Measurements from ENCODE around the gene BAAT. TPM values are rescaled to one million over a fixed set of nuclear protein-coding genes. Genes with fewer than 3 reads are reported as not detected.

Gene BAAT
- total RNA-seq, 4 donors from 2014 or later: not detected

- 66 to 71% methylated on average over 6 of the region's 6 CpGs for WGBS, 2 donors
- Histone ChIP-seq H3K27me3 (no peaks in the 10 kb centered on the region), H3K4me3 (replicated peaks in 1 of 3) (no peak overlapping the region), H3K9me3 (no peaks in the 10 kb centered on the region), H3K36me3 (no peaks in the 10 kb centered on the region), H3K4me1 (no peaks in the 10 kb centered on the region), H3K27ac (no peak overlapping the region)
- TF ChIP-seq CTCF (IDR thresholded peaks at IDR 0.05): no peak
- DNase-seq: no peak
- intact Hi-C loops (cut with DNase I): no loop called here
These were observed 31.8 kb downstream of the BAAT start for GRCh38 chr9:101352892-101353463.

GRCh38 chr9:101350285-101350684 is 34.5 kb downstream of the BAAT start:
- no peaks in the 10 kb centered on the region for H3K27me3 ChIP-seq
- no peak overlapping the region for H3K4me3 ChIP-seq (replicated peaks in 1 of 3)
- no peak for TF ChIP-seq POLR2A (IDR thresholded peaks at IDR 0.05)
- no peak for TF ChIP-seq CTCF (IDR thresholded peaks at IDR 0.05)
- intact Hi-C loops (cut with DNase I): no loop called here
- no peak overlapping the region for H3K27ac ChIP-seq
- no peaks in the 10 kb centered on the region for H3K9me3 ChIP-seq
- H3K36me3 ChIP-seq: no peaks in the 10 kb centered on the region
- WGBS, 2 donors: 88 to 94% methylated on average over 1 of the region's 1 CpG
- H3K4me1 ChIP-seq: no peaks in the 10 kb centered on the region
- no peak for DNase-seq

- Histone ChIP-seq H3K4me1 (no peaks in the 10 kb centered on the region), H3K27me3 (no peaks in the 10 kb centered on the region), H3K36me3 (no peaks in the 10 kb centered on the region), H3K4me3 (replicated peaks in 1 of 3) (no peak overlapping the region), H3K27ac (no peak overlapping the region), H3K9me3 (no peaks in the 10 kb centered on the region)
- 26 to 29% methylated on average over 1 of the region's 1 CpG for WGBS, 2 donors
- intact Hi-C loops (cut with DNase I): no loop called here
- TF ChIP-seq CTCF (IDR thresholded peaks at IDR 0.05): no peak
- TF ChIP-seq POLR2A (IDR thresholded peaks at IDR 0.05): no peak
- no peak for DNase-seq
These were observed 42.2 kb downstream of the BAAT start for GRCh38 chr9:101342595-101342994.

GRCh38 chr9:101341958-101342357 is 42.8 kb downstream of the BAAT start:
- TF ChIP-seq CTCF (IDR thresholded peaks at IDR 0.05) (no peak), POLR2A (IDR thresholded peaks at IDR 0.05) (no peak)
- Histone ChIP-seq H3K36me3 (no peaks in the 10 kb centered on the region), H3K27me3 (no peaks in the 10 kb centered on the region), H3K9me3 (no peaks in the 10 kb centered on the region), H3K27ac (no peak overlapping the region), H3K4me1 (no peaks in the 10 kb centered on the region), H3K4me3 (replicated peaks in 1 of 3) (no peak overlapping the region)
- intact Hi-C loops (cut with DNase I): no loop called here
- DNase-seq: no peak

- Histone ChIP-seq H3K4me1 (no peaks in the 10 kb centered on the region), H3K27ac (no peak overlapping the region), H3K4me3 (replicated peaks in 1 of 3) (no peak overlapping the region), H3K36me3 (no peaks in the 10 kb centered on the region), H3K27me3 (no peaks in the 10 kb centered on the region), H3K9me3 (no peaks in the 10 kb centered on the region)
- WGBS, 2 donors: 36 to 39% methylated on average over 2 of the region's 2 CpGs
- no peak for DNase-seq
- intact Hi-C loops (cut with DNase I): no loop called here
- no peak for TF ChIP-seq POLR2A (IDR thresholded peaks at IDR 0.05)
- no peak for TF ChIP-seq CTCF (IDR thresholded peaks at IDR 0.05)
These were observed 47.6 kb downstream of the BAAT start for GRCh38 chr9:101337237-101337636.

Data from thyroid gland (tissue), 4 donors.